SU-DHL-6 (cell line): ENCODE results near the gene MICAL2.

ENCODE experiments used
- H2AFZ ChIP-seq: fragments of 200-600 bp; sonication (generic); 2 replicates; pipeline ENCODE4 v1.6.1; 2014; ENCODE audit warnings: low read depth, mild to moderate bottlenecking, moderate library complexity, mixed read lengths, antibody characterized with exemption, low read length; ENCODE audit not compliant: severe bottlenecking
- H3F3A ChIP-seq: fragments of 200-600 bp; shearing (Covaris generic); 2 replicates; pipeline ENCODE4 v1.6.0; 2016; ENCODE audit warnings: antibody characterized with exemption, mild to moderate bottlenecking; ENCODE audit not compliant: insufficient read depth
- H3K27ac ChIP-seq: fragments of 200-600 bp; sonication (generic); 2 replicates; pipeline ENCODE4 v1.5.1; 2016; ENCODE audit warnings: low read depth, mild to moderate bottlenecking, low read length, moderate library complexity, mixed read lengths
- H3K27me3 ChIP-seq: fragments of 200-600 bp; sonication (generic), shearing (Covaris generic); 2 replicates; pipeline ENCODE4 v1.6.0; 2014; ENCODE audit warnings: mild to moderate bottlenecking, low read length
- H3K36me3 ChIP-seq: fragments of 200-600 bp; sonication (generic); 2 replicates; pipeline ENCODE4 v1.6.1; 2014; ENCODE audit warnings: mild to moderate bottlenecking, low read length, mixed read lengths
- H3K4me2 ChIP-seq: fragments of 300-600, 200-600 bp; shearing (Covaris generic), sonication (generic); 2 replicates; pipeline ENCODE4 v1.6.0; 2014; ENCODE audit warnings: low read length, low read depth, mild to moderate bottlenecking; ENCODE audit not compliant: poor library complexity, severe bottlenecking
- H3K4me3 ChIP-seq: fragments of 200-600 bp; sonication (generic); 2 replicates; pipeline ENCODE4 v1.5.1; 2014; ENCODE audit warnings: antibody characterized with exemption, low read length, mild to moderate bottlenecking, mixed read lengths; ENCODE audit not compliant: insufficient read depth, poor library complexity, severe bottlenecking
- H3K79me2 ChIP-seq: fragments of 200-600 bp; sonication (generic); 2 replicates; pipeline ENCODE4 v1.6.1; 2014; ENCODE audit warnings: mild to moderate bottlenecking, low read length, moderate library complexity; ENCODE audit not compliant: insufficient read depth
- H3K9ac ChIP-seq: fragments of 200-600 bp; sonication (generic); 2 replicates; pipeline ENCODE4 v1.7.0; 2014; ENCODE audit warnings: mild to moderate bottlenecking, low read length
- H3K9me2 ChIP-seq: fragments of 200-600 bp; sonication (generic); replicated peaks from 2 replicates; pipeline ENCODE4 v1.6.1; 2014; ENCODE audit warnings: low read length; ENCODE audit not compliant: insufficient read depth
- H3K9me3 ChIP-seq: fragments of 200-600 bp; sonication (generic); 2 replicates; pipeline ENCODE4 v1.6.1; 2014; ENCODE audit warnings: low read length, mixed read lengths; ENCODE audit not compliant: insufficient read depth
- H4K20me1 ChIP-seq: fragments of 200-600 bp; sonication (generic); 2 replicates; pipeline ENCODE4 v1.6.1; 2014; ENCODE audit warnings: low read depth, mild to moderate bottlenecking, antibody characterized with exemption, low read length, moderate library complexity, mixed read lengths
- EZH2phosphoT487 ChIP-seq: fragments of 200-600 bp; sonication (generic), shearing (Covaris generic); conservative IDR thresholded peaks from 2 replicates; pipeline ENCODE4 v1.6.1; 2018; ENCODE audit warnings: mild to moderate bottlenecking, antibody characterized with exemption, low read length, moderate library complexity, mixed read lengths
- TF ChIP-seq, protein P1 (sequence below): fragments of 200-600 bp; sonication (generic); IDR thresholded peaks from one replicate; pipeline ENCODE4 v1.5.1; 2017; ENCODE audit warnings: antibody characterized with exemption, mild to moderate bottlenecking, low read length, moderate library complexity; ENCODE audit not compliant: insufficient read depth, poor library complexity, severe bottlenecking

The MICAL2 gene

DNA sequence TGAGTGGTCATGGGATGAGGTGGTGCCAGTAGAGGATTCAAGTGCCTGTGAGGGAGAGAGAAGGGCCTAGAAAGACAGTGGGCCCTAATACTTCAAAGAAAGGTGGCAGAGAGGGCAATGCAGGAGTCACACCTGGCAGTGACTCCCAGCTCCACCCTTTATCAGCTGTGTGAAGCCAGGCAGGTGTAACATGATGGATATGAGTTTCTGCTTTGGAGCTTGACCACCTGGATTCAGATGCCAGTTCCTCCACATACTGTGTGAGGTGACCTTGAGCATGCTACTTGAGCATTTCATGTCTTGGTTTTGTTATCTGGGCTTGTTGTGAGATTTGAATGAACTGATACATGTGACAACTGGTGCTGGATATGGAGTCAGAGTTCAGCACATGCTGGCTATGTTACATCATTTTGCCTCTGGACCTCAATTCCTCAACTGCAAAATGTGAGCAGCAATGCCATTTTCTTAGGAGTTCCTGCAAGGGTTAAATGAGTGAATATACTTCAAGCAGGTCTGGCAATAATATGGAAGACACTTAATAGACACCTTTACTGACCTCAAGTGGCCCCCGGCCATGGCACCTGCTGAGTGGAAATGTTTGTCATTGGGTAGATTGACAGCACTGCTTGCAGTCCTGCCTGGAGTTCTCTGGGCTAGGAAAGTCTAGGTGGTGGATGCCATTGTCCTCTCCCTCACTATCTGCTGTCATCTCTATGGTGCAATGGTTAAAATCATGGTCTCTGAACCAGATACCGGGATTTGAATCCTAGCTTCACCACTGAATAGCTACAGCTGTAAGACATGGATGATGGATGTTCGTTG is 83.3 kb downstream of the MICAL2 start:
- no peaks in the 10 kb centered on the region for H3K9me2 ChIP-seq
- H3K9ac ChIP-seq: no peak overlapping the region
- H3K4me2 ChIP-seq: no peak overlapping the region
- H3K9me3 ChIP-seq: no peaks in the 10 kb centered on the region
- H3K27ac ChIP-seq: no peak overlapping the region
- TF ChIP-seq, protein P1, sequence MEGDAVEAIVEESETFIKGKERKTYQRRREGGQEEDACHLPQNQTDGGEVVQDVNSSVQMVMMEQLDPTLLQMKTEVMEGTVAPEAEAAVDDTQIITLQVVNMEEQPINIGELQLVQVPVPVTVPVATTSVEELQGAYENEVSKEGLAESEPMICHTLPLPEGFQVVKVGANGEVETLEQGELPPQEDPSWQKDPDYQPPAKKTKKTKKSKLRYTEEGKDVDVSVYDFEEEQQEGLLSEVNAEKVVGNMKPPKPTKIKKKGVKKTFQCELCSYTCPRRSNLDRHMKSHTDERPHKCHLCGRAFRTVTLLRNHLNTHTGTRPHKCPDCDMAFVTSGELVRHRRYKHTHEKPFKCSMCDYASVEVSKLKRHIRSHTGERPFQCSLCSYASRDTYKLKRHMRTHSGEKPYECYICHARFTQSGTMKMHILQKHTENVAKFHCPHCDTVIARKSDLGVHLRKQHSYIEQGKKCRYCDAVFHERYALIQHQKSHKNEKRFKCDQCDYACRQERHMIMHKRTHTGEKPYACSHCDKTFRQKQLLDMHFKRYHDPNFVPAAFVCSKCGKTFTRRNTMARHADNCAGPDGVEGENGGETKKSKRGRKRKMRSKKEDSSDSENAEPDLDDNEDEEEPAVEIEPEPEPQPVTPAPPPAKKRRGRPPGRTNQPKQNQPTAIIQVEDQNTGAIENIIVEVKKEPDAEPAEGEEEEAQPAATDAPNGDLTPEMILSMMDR: no peak
- TF ChIP-seq EZH2phosphoT487: no peak
- no peak overlapping the region for H3K4me3 ChIP-seq
- H2AFZ ChIP-seq: no peak overlapping the region
- no peaks in the 10 kb centered on the region for H3K79me2 ChIP-seq
- H3K36me3 ChIP-seq: no peaks in the 10 kb centered on the region
- no peaks in the 10 kb centered on the region for H4K20me1 ChIP-seq
- H3K27me3 ChIP-seq: no peaks in the 10 kb centered on the region
- no peaks in the 10 kb centered on the region for H3F3A ChIP-seq

DNA sequence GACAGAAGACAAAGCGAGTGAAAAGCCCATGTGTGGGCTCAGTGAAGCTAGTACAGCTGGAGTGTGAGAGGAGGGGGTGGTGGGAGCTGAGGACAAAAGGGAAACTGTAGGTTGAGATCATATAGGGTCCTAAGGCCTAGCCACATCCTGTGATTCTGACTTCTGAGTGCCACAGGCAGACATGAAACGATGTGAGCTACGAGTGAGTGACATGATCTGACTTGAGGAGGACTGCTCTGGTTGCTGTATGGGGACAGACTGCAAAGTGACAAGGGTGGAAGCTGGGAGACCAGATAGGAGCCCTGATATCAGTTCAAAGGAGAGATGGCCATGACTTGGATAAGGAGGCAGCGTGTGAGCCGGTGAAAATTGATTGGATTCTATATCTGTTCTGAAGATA is 85.4 kb downstream of the MICAL2 start:
- no peak overlapping the region for H3K27ac ChIP-seq
- TF ChIP-seq, protein P1: no peak
- TF ChIP-seq EZH2phosphoT487: no peak
- no peaks in the 10 kb centered on the region for H3K9me3 ChIP-seq
- H3K4me2 ChIP-seq: no peak overlapping the region
- no peaks in the 10 kb centered on the region for H3K79me2 ChIP-seq
- no peak overlapping the region for H2AFZ ChIP-seq
- H3K36me3 ChIP-seq: no peaks in the 10 kb centered on the region
- no peaks in the 10 kb centered on the region for H4K20me1 ChIP-seq
- no peak overlapping the region for H3K4me3 ChIP-seq
- no peak overlapping the region for H3K9ac ChIP-seq
- no peaks in the 10 kb centered on the region for H3K9me2 ChIP-seq
- H3K27me3 ChIP-seq: no peaks in the 10 kb centered on the region
- H3F3A ChIP-seq: no peaks in the 10 kb centered on the region

DNA sequence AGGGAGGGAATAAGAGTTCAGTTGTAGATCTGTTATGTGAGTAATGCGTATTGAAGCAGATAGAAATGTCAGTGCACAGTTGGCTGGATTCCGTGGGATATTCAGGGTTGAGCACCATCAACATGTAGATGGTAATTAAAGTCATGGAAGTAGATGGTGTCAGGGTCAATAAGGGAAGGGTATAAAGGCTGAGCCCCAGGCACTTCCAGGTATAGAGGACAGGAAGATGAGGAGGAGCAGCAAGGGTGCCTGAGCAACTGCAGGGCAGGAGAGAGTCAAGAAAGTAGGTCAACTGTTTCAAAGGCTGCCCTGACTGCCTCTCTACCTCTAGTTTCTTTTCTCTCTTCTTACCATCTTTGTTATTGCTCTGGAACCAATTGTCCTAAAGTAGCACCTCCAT is 85.9 kb downstream of the MICAL2 start:
- Histone ChIP-seq H3K27me3 (no peaks in the 10 kb centered on the region), H3K9ac (no peak overlapping the region), H3K27ac (no peak overlapping the region), H4K20me1 (no peaks in the 10 kb centered on the region), H3K4me2 (no peak overlapping the region), H3F3A (no peaks in the 10 kb centered on the region), H3K9me3 (no peaks in the 10 kb centered on the region), H3K36me3 (no peaks in the 10 kb centered on the region), H3K9me2 (no peaks in the 10 kb centered on the region), H2AFZ (no peak overlapping the region), H3K4me3 (no peak overlapping the region), H3K79me2 (no peaks in the 10 kb centered on the region)
- TF ChIP-seq EZH2phosphoT487: no peak
- TF ChIP-seq, protein P1: no peak
